ACC112 (cell line): Measurements from ENCODE around the gene TPRKB.
"Not testable (repeated sequence)": the region's sequence is repeated elsewhere in the genome, so short reads cannot be mapped to it uniquely, and the experiment has no call there.

Source experiments
- H2AFZ ChIP-seq: fragments of 200-600 bp; sonication (generic); one replicate; pipeline ENCODE4 v1.6.0; 2017; ENCODE audit warnings: antibody characterized with exemption, low read length; ENCODE audit not compliant: unreplicated experiment
- H3K27ac ChIP-seq: fragments of 200-600 bp; sonication (generic); 2 replicates; pipeline ENCODE4 v1.5.1; 2014; ENCODE audit warnings: low read depth, mild to moderate bottlenecking, antibody characterized with exemption, low read length, moderate library complexity
- H3K27me3 ChIP-seq: fragments of 200-600 bp; sonication (generic); 2 replicates; pipeline ENCODE4 v1.6.1; 2014; ENCODE audit warnings: mild to moderate bottlenecking, antibody characterized with exemption, low read length, moderate library complexity, mixed read lengths; ENCODE audit not compliant: insufficient read depth
- H3K36me3 ChIP-seq: fragments of 200-600 bp; sonication (generic); 2 replicates; pipeline ENCODE4 v1.6.1; 2016; ENCODE audit warnings: mild to moderate bottlenecking, antibody characterized with exemption, low read length, moderate library complexity, mixed read lengths; ENCODE audit not compliant: insufficient read depth
- H3K4me1 ChIP-seq: fragments of 200-600 bp; sonication (generic); one replicate; pipeline ENCODE4 v1.6.1; 2016; ENCODE audit warnings: low read length, mixed read lengths; ENCODE audit not compliant: insufficient read depth, unreplicated experiment, control insufficient read depth
- H3K4me3 ChIP-seq: fragments of 200-600 bp; sonication (generic); 2 replicates; pipeline ENCODE4 v1.5.1; 2014; ENCODE audit warnings: mild to moderate bottlenecking, low read depth, low read length
- H3K79me2 ChIP-seq: fragments of 200-600 bp; sonication (generic); one replicate; pipeline ENCODE4 v1.6.0; 2016; ENCODE audit warnings: low read length; ENCODE audit not compliant: control insufficient read depth, unreplicated experiment, insufficient read depth

Gene TPRKB

GRCh38 chr2:73679951-73680571 lies 57.1 kb downstream of the TPRKB start:
- not testable (repeated sequence) for H3K4me1 ChIP-seq, H3K27ac ChIP-seq, H3K79me2 ChIP-seq, H3K36me3 ChIP-seq, H2AFZ ChIP-seq, H3K27me3 ChIP-seq, H3K4me3 ChIP-seq
